K562 (cell line): Measurements from ENCODE around the gene SPIN1. TPM values are rescaled to one million over a fixed set of nuclear protein-coding genes. Genes with fewer than 3 reads are reported as not detected.
A peak's percentile ranks its signal among the peaks of the same experiment; 100 is the strongest.

Experiments used
- CCNT2 ChIP-seq: IDR thresholded peaks from 2 replicates; pipeline ENCODE4 v1.6.1; 2011; ENCODE audit warnings: borderline replicate concordance, low read depth, mild to moderate bottlenecking, moderate library complexity, mixed read lengths, low read length; ENCODE audit not compliant: insufficient read length; ENCODE audit errors: extremely low read depth
- CXXC5 ChIP-seq: fragments of 250-450 bp; sonication (Bioruptor Pico); IDR thresholded peaks from 2 replicates; pipeline ENCODE4 v1.8.0; 2022; ENCODE audit warnings: inconsistent platforms, mild to moderate bottlenecking, moderate library complexity
- ETV1 ChIP-seq: fragments of 450-650 bp; conservative IDR thresholded peaks from 2 replicates; pipeline ENCODE4 v1.6.1; 2016; ENCODE audit warnings: missing genetic modification characterization, control low read depth, low read depth, missing compliant biosample characterization
- MED1 ChIP-seq: sonication (generic); formaldehyde crosslinking; IDR thresholded peaks from 2 replicates; pipeline ENCODE4 v1.8.1; 2023; ENCODE audit warnings: missing genetic modification reagents, borderline replicate concordance
- MIER1 ChIP-seq: fragments of 450-650 bp; IDR thresholded peaks from 2 replicates; pipeline ENCODE4 v1.6.1; 2016; ENCODE audit warnings: antibody characterized with exemption, mild to moderate bottlenecking, low read depth
- NCOA6 ChIP-seq: fragments of 450-650 bp; IDR thresholded peaks from 2 replicates; pipeline ENCODE4 v1.6.1; 2017; ENCODE audit warnings: mild to moderate bottlenecking
- OTX1 ChIP-seq: fragments of 450-650 bp; formaldehyde crosslinking; IDR thresholded peaks from 2 replicates; pipeline ENCODE4 v1.4.0; 2022; ENCODE audit warnings: mild to moderate bottlenecking
- PHF20 ChIP-seq: fragments of 450-650 bp; IDR thresholded peaks from 2 replicates; pipeline ENCODE4 v1.6.1; 2018; ENCODE audit not compliant: partially characterized antibody
- PURB ChIP-seq: sonication (generic); formaldehyde crosslinking; IDR thresholded peaks from 2 replicates; pipeline ENCODE4 v1.9.0; 2021; ENCODE audit warnings: low read depth, mild to moderate bottlenecking, missing genetic modification reagents
- RBFOX2 ChIP-seq: fragments of 200-400 bp; formaldehyde crosslinking; IDR thresholded peaks from 2 replicates; pipeline ENCODE4 v1.6.1; 2017; ENCODE audit warnings: low read depth, mild to moderate bottlenecking, low read length, moderate library complexity
- RBM15 ChIP-seq: fragments of 200-400 bp; formaldehyde crosslinking; IDR thresholded peaks from 2 replicates; pipeline ENCODE4 v1.6.1; 2018; ENCODE audit warnings: mild to moderate bottlenecking, low read length, moderate library complexity; ENCODE audit not compliant: insufficient read depth
- RCOR1 ChIP-seq, 2 experiments: IDR thresholded peaks; 2 replicates each; pipeline ENCODE4 v1.6.1; 2012; ENCODE audit warnings: low read depth in 2 of 2, low read length in 2 of 2, borderline replicate concordance in 1 of 2, improper control_type of control experiment in 1 of 2
- SAP30 ChIP-seq: fragments of 200-600 bp; sonication (generic); IDR thresholded peaks from 2 replicates; pipeline ENCODE4 v1.6.1; 2012; ENCODE audit warnings: borderline replicate concordance, low read depth, mild to moderate bottlenecking, moderate library complexity, low read length, control low read depth, inconsistent platforms; ENCODE audit not compliant: insufficient read depth, poor library complexity, severe bottlenecking
- SIN3B ChIP-seq: fragments of 450-650 bp; IDR thresholded peaks from 2 replicates; pipeline ENCODE4 v1.6.1; 2017; ENCODE audit warnings: low read depth, mild to moderate bottlenecking, moderate library complexity
- SP2 ChIP-seq: IDR thresholded peaks from 2 replicates; pipeline ENCODE4 v1.6.1; 2011; ENCODE audit warnings: mild to moderate bottlenecking, low read depth, low read length, moderate library complexity; ENCODE audit not compliant: poor library complexity, severe bottlenecking; ENCODE audit errors: extremely low read depth
- YY1 ChIP-seq, 3 experiments: IDR thresholded peaks; 2 replicates each; pipeline ENCODE4 v1.6.1; 2011; ENCODE audit warnings: low read length in 2 of 3, mild to moderate bottlenecking in 2 of 3, moderate library complexity in 2 of 3, borderline replicate concordance in 1 of 3, control low read depth in 1 of 3, low read depth in 1 of 3; ENCODE audit not compliant: insufficient read depth in 3 of 3, insufficient replicate concordance in 2 of 3, control insufficient read depth in 1 of 3, insufficient read length in 1 of 3; ENCODE audit errors: extremely low read depth in 1 of 3
- ZBTB1 ChIP-seq: sonication (generic); formaldehyde crosslinking; IDR thresholded peaks from 2 replicates; pipeline ENCODE4 v1.8.1; 2023; ENCODE audit warnings: missing genetic modification reagents, low read depth, mild to moderate bottlenecking, borderline replicate concordance
- ZFX ChIP-seq: sonication (generic); formaldehyde crosslinking; IDR thresholded peaks from 2 replicates; pipeline ENCODE4 v1.8.0; 2022; ENCODE audit warnings: mild to moderate bottlenecking, missing genetic modification reagents, moderate library complexity
- ZZZ3 ChIP-seq: fragments of 450-650 bp; IDR thresholded peaks from 2 replicates; pipeline ENCODE4 v1.6.1; 2016; ENCODE audit warnings: antibody characterized with exemption, mild to moderate bottlenecking, moderate library complexity
- polyA plus RNA-seq, 8 experiments: library from polyadenylated mRNA; depleted of rRNA in 4 of 8; stranded (reverse) in 5 of 8; unstranded in 3 of 8; fragments of >200 nt; fragmentation: Nextera tagmentation in 2 of 8; fragmentation: Illumina TruSeq in 1 of 8; extraction: Ambion mirVana in 2 of 8; extraction: Trizol in 1 of 8; gene quantifications; 2 replicates each; pipeline versions ENCODE4 v1.2.1 to v1.2.3, GENCODE V29; 2011 to 2014; ENCODE audit warnings: inconsistent platforms in 1 of 8, missing spikeins in 1 of 8
- total RNA-seq, 7 experiments: library from RNA; depleted of rRNA in 6 of 7; stranded (reverse); fragments of >200 nt in 6 of 7; fragmentation: Illumina TruSeq in 2 of 7; extraction: Trizol in 2 of 7; gene quantifications; 2 replicates each; pipeline versions ENCODE4 v1.2.1 to v1.2.3, GENCODE V29; 2011 to 2021; ENCODE audit warnings: low replicate concordance in 1 of 7
- TF ChIP-seq, protein P1 (sequence below): sonication (generic); formaldehyde crosslinking; IDR thresholded peaks from 2 replicates; pipeline ENCODE4 v1.8.0; 2022; ENCODE audit warnings: missing genetic modification reagents, mild to moderate bottlenecking, borderline replicate concordance
- TF ChIP-seq, protein P2 (sequence below), 2 experiments: IDR thresholded peaks; 2 replicates each; pipeline ENCODE4 v1.6.1; 2011; ENCODE audit warnings: borderline replicate concordance in 1 of 2, control low read depth in 1 of 2, low read depth in 1 of 2, low read length in 1 of 2, mild to moderate bottlenecking in 1 of 2, mixed read lengths in 1 of 2, moderate library complexity in 1 of 2; ENCODE audit not compliant: insufficient read depth in 1 of 2, insufficient read length in 1 of 2, poor library complexity in 1 of 2, severe bottlenecking in 1 of 2; ENCODE audit errors: extremely low read depth in 1 of 2

SPIN1 gene
- total and polyA plus RNA-seq, 9 of the 15 experiments (the other 6 are each of a cell fraction or from before 2014, with no cell fraction given) = 7.4 to 25.7 (median 15.6) TPM

- no peak for TF ChIP-seq SP2
- TF ChIP-seq PHF20 = no peak
- TF ChIP-seq RCOR1 (IDR thresholded peaks at IDR 0.05; ENCODE audit: borderline replicate concordance in 1 of 2, low read depth in 2 of 2, low read length in 2 of 2) = no peak
- 0 out of 2 replicates have a peak, but pooled peaks have one; percentile 27 for TF ChIP-seq ZFX (CRISPR knock-in tag)
- TF ChIP-seq SAP30 = peak; percentile 7
- no peak for TF ChIP-seq SIN3B
- TF ChIP-seq YY1 (IDR thresholded peaks at IDR 0.05; ENCODE audit: borderline replicate concordance in 1 of 3, control insufficient read depth in 1 of 3, extremely low read depth in 1 of 3, insufficient read depth in 3 of 3, insufficient read length in 1 of 3, insufficient replicate concordance in 2 of 3, low read depth in 1 of 3, low read length in 2 of 3) = peak in 2 of 3 experiments; percentile 75 to 80
- TF ChIP-seq CCNT2 = peak; percentile 25
- TF ChIP-seq MIER1 = no peak
- no peak for TF ChIP-seq ETV1
- TF ChIP-seq, protein P1, sequence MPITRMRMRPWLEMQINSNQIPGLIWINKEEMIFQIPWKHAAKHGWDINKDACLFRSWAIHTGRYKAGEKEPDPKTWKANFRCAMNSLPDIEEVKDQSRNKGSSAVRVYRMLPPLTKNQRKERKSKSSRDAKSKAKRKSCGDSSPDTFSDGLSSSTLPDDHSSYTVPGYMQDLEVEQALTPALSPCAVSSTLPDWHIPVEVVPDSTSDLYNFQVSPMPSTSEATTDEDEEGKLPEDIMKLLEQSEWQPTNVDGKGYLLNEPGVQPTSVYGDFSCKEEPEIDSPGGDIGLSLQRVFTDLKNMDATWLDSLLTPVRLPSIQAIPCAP (CRISPR knock-in tag) = no peak
- TF ChIP-seq ZBTB1 (CRISPR knock-in tag) = peak; percentile 76
- TF ChIP-seq OTX1 (CRISPR knock-in tag) = no peak
- TF ChIP-seq CXXC5 = peak; percentile 61
- TF ChIP-seq RBFOX2 = peak; percentile 42; the same call in 1 of the 2 replicates
- TF ChIP-seq, protein P2, sequence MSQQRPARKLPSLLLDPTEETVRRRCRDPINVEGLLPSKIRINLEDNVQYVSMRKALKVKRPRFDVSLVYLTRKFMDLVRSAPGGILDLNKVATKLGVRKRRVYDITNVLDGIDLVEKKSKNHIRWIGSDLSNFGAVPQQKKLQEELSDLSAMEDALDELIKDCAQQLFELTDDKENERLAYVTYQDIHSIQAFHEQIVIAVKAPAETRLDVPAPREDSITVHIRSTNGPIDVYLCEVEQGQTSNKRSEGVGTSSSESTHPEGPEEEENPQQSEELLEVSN (IDR thresholded peaks at IDR 0.05; ENCODE audit: borderline replicate concordance in 1 of 2, extremely low read depth in 1 of 2, insufficient read depth in 1 of 2, insufficient read length in 1 of 2, low read depth in 1 of 2, low read length in 1 of 2, poor library complexity in 1 of 2, severe bottlenecking in 1 of 2) = peak in 1 of 2 experiments; percentile 23
- no peak for TF ChIP-seq PURB (CRISPR knock-in tag)
- TF ChIP-seq NCOA6 = peak; percentile 8; the same call in 1 of the 2 replicates
- TF ChIP-seq MED1 (CRISPR knock-in tag) = no peak
- TF ChIP-seq RBM15 = no peak
- TF ChIP-seq ZZZ3 = no peak
Observed at GRCh38 chr9:88388203-88388885, at the start of gene SPIN1 (continued).
